A549 (cell line): ENCODE measurements around the gene MYT1.

Experiments
- CHD4 ChIP-seq: fragments of 200-600 bp; sonication (generic); IDR thresholded peaks from 2 replicates; pipeline ENCODE4 v1.6.1; 2016; ENCODE audit warnings: antibody characterized with exemption, mild to moderate bottlenecking, borderline replicate concordance
- CTCF ChIP-seq: fragments of >200 bp; sonication (Bioruptor Twin); formaldehyde crosslinking; IDR thresholded peaks from 3 replicates; pipeline ENCODE4 v1.5.1; 2016
- MAZ ChIP-seq: fragments of 150-350 bp; IDR thresholded peaks from 2 replicates; pipeline ENCODE4 v1.6.1; 2014; ENCODE audit warnings: antibody characterized with exemption, low read depth, low read length, borderline replicate concordance
- POLR2A ChIP-seq: IDR thresholded peaks from 2 replicates; pipeline ENCODE4 v1.6.1; 2012; ENCODE audit warnings: mild to moderate bottlenecking, low read length
- USF2 ChIP-seq: fragments of 450-650 bp; IDR thresholded peaks from 2 replicates; pipeline ENCODE4 v1.6.1; 2014; ENCODE audit warnings: antibody characterized with exemption

GRCh38 chr20:64214113-64214512, 49.9 kb downstream of the MYT1 start:
- TF ChIP-seq CTCF = no peak
- TF ChIP-seq CHD4 = no peak
- no peak for TF ChIP-seq MAZ
- TF ChIP-seq USF2 = no peak
- no peak for TF ChIP-seq POLR2A
